Activated naive CD4-positive, alpha-beta T cell treated with anti-CD3 and anti-CD28 coated beads for 36 hours (primary cell): ENCODE data around the gene CPNE9. TPM values are rescaled to one million over a fixed set of nuclear protein-coding genes. Genes with fewer than 3 reads are reported as not detected.

Experiments
- CTCF ChIA-PET: fragments of 350-600 bp; sonication (Branson Sonifier 250); formaldehyde crosslinking; loops from one replicate; lab custom pipeline; 2021; ENCODE audit warnings: antibody characterized with exemption; lab: Charles Lee
- DNase-seq: peaks from one replicate; pipeline ENCODE4 v3.0.0-alpha.2; 2020
- H3K27ac Mint-ChIP-seq: one replicate; pipeline ENCODE4 v1.8.0; 2021; ENCODE audit warnings: mild to moderate bottlenecking, mixed read lengths
- H3K27me3 Mint-ChIP-seq: one replicate; pipeline ENCODE4 v1.8.0; 2021; ENCODE audit warnings: low read depth, mixed read lengths
- H3K36me3 Mint-ChIP-seq: one replicate; pipeline ENCODE4 v1.8.0; 2021; ENCODE audit warnings: low read depth, mixed read lengths
- H3K4me1 Mint-ChIP-seq: one replicate; pipeline ENCODE4 v1.8.0; 2021; ENCODE audit warnings: low read depth, mixed read lengths
- H3K4me3 Mint-ChIP-seq: one replicate; pipeline ENCODE4 v1.8.0; 2021; ENCODE audit warnings: mild to moderate bottlenecking, moderate library complexity, mixed read lengths
- H3K9me3 Mint-ChIP-seq: one replicate; pipeline ENCODE4 v1.8.0; 2021; ENCODE audit warnings: mixed read lengths
- intact Hi-C: fragments of 100-400 bp; cut with micrococcal nuclease; formaldehyde crosslinking; loops from one replicate; pipeline ENCODE4 v1.15.1; 2023
- total RNA-seq, 2 experiments: library from RNA; stranded (reverse); gene quantifications; one replicate each; pipeline ENCODE4 v1.2.3, GENCODE V29; 2021

The CPNE9 gene
- total RNA-seq, 2 experiments from 2014 or later = not detected

DNA sequence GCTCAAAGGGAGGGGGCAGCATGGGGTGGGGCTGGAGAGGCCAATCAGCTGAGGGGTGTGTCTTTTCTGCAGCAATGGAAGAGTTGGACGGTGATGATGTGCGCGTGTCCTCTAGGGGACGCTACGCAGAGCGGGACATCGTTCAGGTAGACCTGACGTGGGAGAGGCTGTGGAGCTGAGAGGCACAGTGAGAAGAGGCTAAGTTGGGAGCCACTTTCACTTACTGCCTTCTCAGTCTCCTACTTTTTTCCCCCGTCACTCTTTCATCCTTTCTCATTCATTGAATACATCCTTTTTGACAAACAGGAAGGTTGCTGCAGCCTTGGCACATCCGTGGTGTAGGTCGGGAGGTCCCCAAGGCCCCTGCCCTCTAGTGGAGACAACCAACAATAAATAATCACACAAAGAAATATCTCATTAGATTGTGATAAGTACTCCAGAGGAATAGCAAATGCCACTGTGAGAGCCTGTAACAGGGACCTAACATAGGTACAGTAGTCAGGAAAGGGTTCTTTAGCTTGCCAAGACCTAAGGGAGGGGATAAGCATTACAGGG is 23.5 kb downstream of the CPNE9 start:
- H3K27ac Mint-ChIP-seq = peak overlapping the region; percentile 22
- H3K27me3 Mint-ChIP-seq = no peaks in the 10 kb centered on the region
- no peaks in the 10 kb centered on the region for H3K36me3 Mint-ChIP-seq
- intact Hi-C loops = loop anchor here (1.0 kb wide), 4 partner anchors 22 to 374 kb away; partner anchors contain the start of genes MTMR14 and OGG1
- peaks cover 25% of the 10 kb centered on the region for H3K4me1 Mint-ChIP-seq
- H3K4me3 Mint-ChIP-seq = peak overlapping the region; percentile 47
- peak; percentile 76 for DNase-seq
- CTCF ChIA-PET = interaction anchor here (0.6 to 3.1 kb wide), 31 partner anchors 9 to 380 kb away, joined by 3 to 21 read pairs (median 4); partner anchors contain the start of gene PRRT3
- H3K9me3 Mint-ChIP-seq = no peaks in the 10 kb centered on the region

DNA sequence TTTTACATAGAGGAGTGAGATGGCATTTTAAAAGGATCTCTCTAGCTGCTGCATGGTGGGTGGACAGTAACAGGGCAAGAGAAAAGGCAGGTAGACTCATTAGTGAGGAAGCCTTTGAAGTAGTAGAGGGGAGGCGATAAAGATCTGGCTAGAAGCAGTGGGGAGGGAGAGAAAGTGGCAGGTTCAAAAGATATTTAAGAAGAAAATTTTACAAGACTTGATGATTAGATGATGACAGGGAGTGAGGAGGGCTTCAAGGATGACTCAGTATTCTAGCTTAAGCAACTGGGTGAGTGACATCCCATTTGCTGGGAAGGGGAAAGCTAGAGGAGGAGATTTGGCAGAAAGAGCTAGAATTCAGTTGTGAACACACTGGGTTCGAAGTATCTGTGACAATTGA is 24.1 kb downstream of the CPNE9 start:
- CTCF ChIA-PET = interaction anchor here (0.7 to 3.1 kb wide), 20 partner anchors 9 to 374 kb away, joined by 3 to 21 read pairs (median 4); no protein-coding TSS in a partner anchor
- Mint-ChIP-seq H3K4me3 (no peak overlapping the region), H3K36me3 (no peaks in the 10 kb centered on the region), H3K27me3 (no peaks in the 10 kb centered on the region), H3K9me3 (no peaks in the 10 kb centered on the region), H3K4me1 (peaks cover 30% of the 10 kb centered on the region), H3K27ac (peak overlapping the region; percentile 59)
- no peak for DNase-seq
- intact Hi-C loops = loop anchor here (1.0 kb wide), 4 partner anchors 22 to 374 kb away; partner anchors contain the start of genes MTMR14 and OGG1

DNA sequence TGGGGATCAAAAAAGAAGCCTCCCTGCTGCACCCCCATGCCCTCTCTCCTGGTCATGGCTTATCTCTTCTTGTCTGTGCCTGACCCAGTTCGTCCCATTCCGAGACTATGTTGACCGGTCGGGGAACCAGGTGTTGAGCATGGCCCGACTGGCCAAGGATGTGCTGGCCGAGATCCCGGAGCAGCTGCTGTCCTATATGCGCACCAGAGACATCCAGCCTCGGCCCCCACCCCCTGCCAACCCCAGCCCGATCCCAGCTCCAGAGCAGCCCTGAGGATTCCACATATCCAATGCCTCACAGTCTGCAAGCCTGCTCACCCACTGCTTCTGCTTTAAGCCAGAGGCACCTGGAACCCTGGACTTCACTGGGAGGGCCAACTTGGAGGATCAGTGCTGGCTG is 25.8 kb downstream of the CPNE9 start:
- Mint-ChIP-seq H3K36me3 (no peaks in the 10 kb centered on the region), H3K4me3 (no peak overlapping the region), H3K27me3 (no peaks in the 10 kb centered on the region), H3K4me1 (peaks cover 46% of the 10 kb centered on the region), H3K9me3 (no peaks in the 10 kb centered on the region), H3K27ac (no peak overlapping the region)
- intact Hi-C loops = no loop called here
- no peak for DNase-seq
- CTCF ChIA-PET = no interaction called here

DNA sequence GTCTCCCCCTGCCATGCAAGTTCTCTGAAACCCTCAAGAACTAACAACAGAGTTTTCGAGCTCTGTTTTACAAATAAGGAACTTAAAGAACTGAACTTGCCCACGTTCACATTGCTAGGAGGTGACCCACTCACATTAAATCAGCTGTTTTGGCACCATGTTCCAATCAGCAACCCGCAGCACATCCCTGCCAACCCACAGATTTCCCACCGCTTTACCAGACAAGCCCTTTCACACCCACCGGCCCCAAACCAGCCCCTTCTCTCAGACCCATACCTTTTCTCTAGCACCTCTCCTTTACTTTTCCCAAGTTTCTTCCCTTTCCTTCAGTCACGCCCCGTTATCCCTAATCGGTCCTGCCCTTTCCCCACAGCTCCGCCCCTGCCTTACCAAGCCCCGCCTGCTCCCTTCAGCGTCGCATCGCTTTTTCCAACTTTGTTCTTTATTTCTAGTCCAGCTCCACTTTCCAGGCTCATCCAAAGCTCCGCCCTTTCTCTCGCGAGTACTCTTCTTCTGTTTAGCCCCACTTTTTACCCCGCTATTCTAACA is 27.1 kb downstream of the CPNE9 start:
- H3K27me3 Mint-ChIP-seq = no peaks in the 10 kb centered on the region
- peaks cover 8% of the 10 kb centered on the region for H3K36me3 Mint-ChIP-seq
- H3K27ac Mint-ChIP-seq = peak overlapping the region; percentile 89
- no peak for DNase-seq
- H3K9me3 Mint-ChIP-seq = no peaks in the 10 kb centered on the region
- CTCF ChIA-PET = interaction anchor here (0.6 to 1.6 kb wide), 6 partner anchors 10 to 253 kb away, joined by 3 to 6 read pairs (median 4); partner anchors contain the start of gene OGG1
- H3K4me1 Mint-ChIP-seq = peaks cover 55% of the 10 kb centered on the region
- intact Hi-C loops = loop anchor here (1.0 to 5.0 kb wide), 13 partner anchors 20 to 767 kb away; partner anchors contain the start of genes CRELD1, EMC3, JAGN1 and MTMR14
- H3K4me3 Mint-ChIP-seq = peak overlapping the region; percentile 81

DNA sequence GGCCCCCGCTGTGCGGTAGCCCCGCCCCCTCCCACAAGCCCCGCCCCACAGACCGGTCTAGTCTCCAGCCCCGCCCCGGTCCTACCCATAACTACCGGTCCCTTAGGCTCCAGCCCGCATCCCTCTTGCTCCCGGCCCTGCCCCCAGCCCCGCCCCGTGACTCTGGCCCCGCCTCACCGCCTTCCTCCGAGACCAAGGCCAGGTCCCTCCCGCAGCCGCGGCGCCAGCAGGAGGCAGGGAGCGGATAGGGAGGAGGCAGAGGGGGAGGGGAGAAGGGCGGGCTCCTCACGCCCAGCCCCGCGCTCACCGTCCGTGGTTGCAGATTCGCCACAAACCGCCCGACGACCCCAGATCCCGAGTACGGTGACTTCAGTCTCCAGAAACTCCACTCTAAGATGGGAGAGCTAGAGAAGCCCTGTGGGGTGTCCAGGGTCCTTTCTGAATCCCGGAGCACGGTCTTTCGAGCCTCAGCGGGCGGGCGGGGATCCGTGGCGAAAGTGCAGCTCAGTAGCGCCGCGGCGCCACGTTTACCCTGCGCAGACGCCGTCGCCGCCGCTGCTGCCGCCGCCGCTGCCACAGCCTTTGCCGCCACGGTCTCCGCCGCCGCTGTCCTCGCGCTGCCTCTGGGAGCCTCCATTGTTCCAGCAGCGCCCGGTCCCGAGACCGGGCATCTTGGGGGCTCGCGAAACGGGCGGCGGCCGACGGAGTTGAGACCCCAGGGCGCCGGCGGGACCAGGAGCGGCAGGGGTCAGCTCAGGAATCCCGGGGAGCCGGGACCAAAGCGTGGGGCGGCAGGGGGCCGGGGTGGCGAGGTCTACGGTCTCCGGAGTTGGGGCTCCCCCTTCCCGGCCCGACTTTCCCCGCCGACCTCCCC is 27.8 kb downstream of the CPNE9 start, which contains the start of gene BRPF1:
Gene BRPF1 (plus strand): TSS at position 530 of the 874 bp plus-strand sequence. CDS start 2,406 bp downstream, outside the sequence.
- H3K27me3 Mint-ChIP-seq = no peaks in the 10 kb centered on the region
- no peaks in the 10 kb centered on the region for H3K9me3 Mint-ChIP-seq
- H3K4me1 Mint-ChIP-seq = peaks cover 59% of the 10 kb centered on the region
- peak within 1 kb of the TSS; percentile 84 for H3K4me3 Mint-ChIP-seq
- peaks cover 11% of the 10 kb centered on the region for H3K36me3 Mint-ChIP-seq
- peak; percentile 100 for DNase-seq
- peak within 1 kb of the TSS; percentile 95 for H3K27ac Mint-ChIP-seq
- intact Hi-C loops = loop anchor here (1.0 to 5.0 kb wide), 13 partner anchors 19 to 768 kb away; partner anchors contain the start of genes CRELD1, EMC3, JAGN1 and MTMR14
- CTCF ChIA-PET = interaction anchor here (1.0 to 1.7 kb wide), 4 partner anchors 9 to 47 kb away, joined by 3 to 4 read pairs (median 4); partner anchors contain the start of genes CAMK1 and OGG1

DNA sequence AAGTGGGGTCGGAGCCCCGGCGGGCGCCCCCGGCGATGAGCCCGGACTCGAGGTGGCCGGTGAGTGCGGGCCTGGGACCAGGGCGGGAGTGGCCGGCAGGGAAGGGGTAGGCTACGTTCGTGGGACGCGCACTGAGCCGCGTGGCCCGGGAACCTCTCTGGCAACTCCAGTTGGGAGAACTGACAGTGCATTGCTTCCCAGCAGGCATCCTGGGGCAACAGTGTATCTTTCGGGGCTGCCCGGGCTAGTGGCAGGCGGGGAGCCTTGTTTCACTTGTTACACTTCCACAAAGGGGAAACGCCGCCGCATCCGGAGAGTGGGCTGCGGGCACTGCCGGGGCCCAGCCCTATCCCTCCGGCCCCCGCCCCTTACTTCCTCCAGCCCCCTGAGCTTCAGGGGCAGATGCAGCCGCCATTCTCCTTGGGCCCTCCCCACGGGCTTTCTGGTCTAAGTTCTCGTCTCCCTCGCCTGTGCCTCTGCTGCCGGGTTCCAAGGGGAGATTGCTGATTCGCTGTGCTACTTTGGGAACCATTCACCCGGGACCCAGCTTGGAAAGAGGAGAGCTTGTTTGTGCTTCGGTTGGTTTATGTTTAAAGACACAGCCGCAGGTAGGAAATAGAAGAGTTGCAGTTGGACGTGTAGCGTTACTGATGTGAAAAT is 28.6 kb downstream of the CPNE9 start:
- no peaks in the 10 kb centered on the region for H3K9me3 Mint-ChIP-seq
- DNase-seq = peak; percentile 69
- H3K36me3 Mint-ChIP-seq = peaks cover 16% of the 10 kb centered on the region
- peak overlapping the region; percentile 85 for H3K27ac Mint-ChIP-seq
- intact Hi-C loops = loop anchor here (5.0 kb wide), 3 partner anchors 200 to 590 kb away; partner anchors contain the start of genes CRELD1, EMC3 and SEC13
- peaks cover 59% of the 10 kb centered on the region for H3K4me1 Mint-ChIP-seq
- H3K4me3 Mint-ChIP-seq = peak overlapping the region; percentile 84
- H3K27me3 Mint-ChIP-seq = no peaks in the 10 kb centered on the region
- CTCF ChIA-PET = interaction anchor here (0.6 to 1.7 kb wide), 5 partner anchors 8 to 256 kb away, joined by 3 to 6 read pairs (median 4); partner anchors contain the start of genes CAMK1 and OGG1

DNA sequence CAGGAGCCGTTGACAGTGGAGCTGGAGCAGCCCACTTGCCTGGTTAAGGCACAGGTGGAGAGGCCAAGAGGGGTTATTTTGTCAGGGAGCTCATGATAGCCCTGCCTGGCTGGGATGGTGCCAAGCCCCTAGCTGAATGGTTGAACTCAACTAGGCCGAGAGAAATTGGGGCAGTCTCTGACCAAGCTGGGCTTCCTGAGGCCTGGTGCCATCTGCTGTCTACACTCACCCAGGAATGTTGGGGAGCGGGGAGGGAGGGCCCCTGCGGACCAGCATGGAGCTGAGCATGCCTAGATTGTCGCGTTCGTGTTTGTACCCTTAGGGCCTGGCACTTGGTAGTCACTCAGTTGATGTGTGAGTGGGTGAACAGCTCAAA is 29.1 kb downstream of the CPNE9 start:
- Mint-ChIP-seq H3K4me1 (peaks cover 55% of the 10 kb centered on the region), H3K9me3 (no peaks in the 10 kb centered on the region), H3K4me3 (peak overlapping the region; percentile 84), H3K36me3 (peaks cover 16% of the 10 kb centered on the region), H3K27ac (peak overlapping the region; percentile 85), H3K27me3 (no peaks in the 10 kb centered on the region)
- intact Hi-C loops = loop anchor here (5.0 kb wide), 3 partner anchors 200 to 590 kb away; partner anchors contain the start of genes CRELD1, EMC3 and SEC13
- CTCF ChIA-PET = interaction anchor here (0.6 to 1.7 kb wide), 6 partner anchors 9 to 255 kb away, joined by 3 to 6 read pairs (median 4); partner anchors contain the start of genes CAMK1 and OGG1
- DNase-seq = no peak

DNA sequence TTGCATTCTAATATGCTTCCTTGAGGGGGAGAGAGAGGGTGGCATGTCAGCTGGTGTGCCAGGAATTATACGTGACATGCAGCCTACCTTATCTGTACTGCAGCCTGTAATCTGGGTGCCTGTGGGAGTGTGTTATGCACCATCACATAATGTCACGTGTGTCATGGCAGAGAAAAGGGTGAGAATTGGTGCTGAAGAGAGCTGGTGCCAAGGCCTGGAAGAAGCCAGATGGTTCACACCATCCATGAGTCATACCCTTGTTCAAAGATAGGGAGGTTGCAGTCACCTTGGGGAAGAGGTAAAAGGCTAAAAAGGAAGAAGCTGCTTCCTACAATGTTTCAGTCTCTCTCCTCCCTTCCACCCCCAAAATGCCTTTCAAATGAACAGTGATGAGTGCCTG is 33.2 kb downstream of the CPNE9 start:
- DNase-seq = peak; percentile 30
- H3K4me3 Mint-ChIP-seq = no peak overlapping the region
- H3K9me3 Mint-ChIP-seq = no peaks in the 10 kb centered on the region
- no peaks in the 10 kb centered on the region for H3K27me3 Mint-ChIP-seq
- H3K27ac Mint-ChIP-seq = peak overlapping the region; percentile 55
- H3K4me1 Mint-ChIP-seq = peaks cover 43% of the 10 kb centered on the region
- CTCF ChIA-PET = interaction anchor here (0.5 to 3.4 kb wide), 5 partner anchors 9 to 233 kb away, joined by 3 to 21 read pairs (median 4); no protein-coding TSS in a partner anchor
- intact Hi-C loops = no loop called here
- peaks cover 31% of the 10 kb centered on the region for H3K36me3 Mint-ChIP-seq

DNA sequence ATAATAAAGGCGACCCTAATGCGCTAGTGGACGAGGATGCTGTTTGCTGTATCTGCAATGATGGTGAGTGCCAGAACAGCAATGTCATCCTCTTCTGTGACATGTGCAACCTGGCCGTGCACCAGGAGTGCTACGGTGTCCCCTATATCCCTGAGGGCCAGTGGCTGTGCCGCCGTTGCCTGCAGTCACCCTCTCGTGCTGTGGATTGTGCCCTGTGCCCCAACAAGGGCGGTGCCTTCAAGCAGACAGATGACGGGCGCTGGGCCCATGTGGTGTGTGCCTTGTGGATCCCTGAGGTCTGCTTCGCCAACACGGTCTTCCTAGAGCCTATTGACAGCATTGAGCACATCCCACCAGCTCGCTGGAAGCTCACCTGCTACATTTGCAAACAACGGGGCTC is 35.5 kb downstream of the CPNE9 start:
- CTCF ChIA-PET = interaction anchor here (1.0 kb wide), 1 partner anchor 234 kb away, joined by 4 read pairs; no protein-coding TSS in a partner anchor
- Mint-ChIP-seq H3K9me3 (no peaks in the 10 kb centered on the region), H3K27ac (no peak overlapping the region)

DNA sequence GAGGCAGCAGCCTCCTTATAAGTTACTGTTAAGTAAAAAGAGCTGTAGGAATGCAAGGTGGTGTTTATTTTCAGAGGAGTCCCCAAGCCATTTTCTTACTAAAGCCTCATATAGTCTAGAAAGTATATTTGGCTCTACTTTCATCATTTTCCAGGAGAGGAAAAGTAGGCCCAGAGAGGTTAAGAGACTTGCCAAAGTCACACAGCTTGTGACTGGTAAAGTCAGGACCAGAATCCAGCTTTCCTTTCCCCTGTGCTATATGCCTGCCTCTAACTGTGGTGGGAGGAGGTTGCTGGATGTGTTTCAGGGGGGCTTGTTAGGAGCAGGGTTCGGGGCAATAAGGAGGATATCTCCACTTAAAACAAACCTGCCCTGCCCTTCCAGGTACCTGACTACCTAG is 38.9 kb downstream of the CPNE9 start:
- H3K36me3 Mint-ChIP-seq = peaks cover 44% of the 10 kb centered on the region
- CTCF ChIA-PET = interaction anchor here (0.7 to 0.8 kb wide), 2 partner anchors 8 to 493 kb away, joined by 3 read pairs; no protein-coding TSS in a partner anchor

More for the DNA sequence above, 35.5 kb downstream of the CPNE9 start:
- Mint-ChIP-seq H3K4me1 (peaks cover 24% of the 10 kb centered on the region), H3K4me3 (no peak overlapping the region), H3K36me3 (peaks cover 39% of the 10 kb centered on the region), H3K27me3 (no peaks in the 10 kb centered on the region)
- intact Hi-C loops = no loop called here
- DNase-seq = no peak

DNA sequence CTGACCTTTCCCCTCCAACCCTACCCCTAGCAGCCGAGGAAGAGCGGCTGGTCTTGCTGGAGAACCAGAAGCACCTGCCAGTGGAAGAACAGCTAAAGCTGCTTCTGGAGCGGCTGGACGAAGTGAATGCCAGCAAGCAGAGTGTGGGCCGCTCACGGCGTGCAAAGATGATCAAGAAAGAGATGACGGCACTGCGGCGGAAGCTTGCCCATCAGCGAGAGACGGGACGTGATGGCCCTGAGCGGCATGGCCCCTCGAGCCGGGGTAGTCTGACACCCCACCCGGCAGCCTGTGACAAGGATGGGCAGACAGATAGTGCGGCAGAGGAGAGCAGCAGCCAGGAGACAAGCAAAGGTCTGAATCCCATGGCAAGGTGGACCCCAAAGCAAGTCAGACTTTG is 39.9 kb downstream of the CPNE9 start:
- peaks cover 51% of the 10 kb centered on the region for H3K36me3 Mint-ChIP-seq
- no peaks in the 10 kb centered on the region for H3K27me3 Mint-ChIP-seq
- no peak overlapping the region for H3K4me3 Mint-ChIP-seq
- H3K9me3 Mint-ChIP-seq = no peaks in the 10 kb centered on the region
- DNase-seq = no peak
- intact Hi-C loops = no loop called here
- peaks cover 10% of the 10 kb centered on the region for H3K4me1 Mint-ChIP-seq
- CTCF ChIA-PET = no interaction called here
- no peak overlapping the region for H3K27ac Mint-ChIP-seq

More for the DNA sequence above, 38.9 kb downstream of the CPNE9 start:
- DNase-seq = no peak
- H3K9me3 Mint-ChIP-seq = no peaks in the 10 kb centered on the region
- intact Hi-C loops = no loop called here
- no peaks in the 10 kb centered on the region for H3K27me3 Mint-ChIP-seq
- H3K27ac Mint-ChIP-seq = no peak overlapping the region
- peaks cover 10% of the 10 kb centered on the region for H3K4me1 Mint-ChIP-seq
- no peak overlapping the region for H3K4me3 Mint-ChIP-seq
